GM10847 (cell line): ENCODE data around the gene HMCN2.

Experiments
- POLR2A ChIP-seq: IDR thresholded peaks from 2 replicates; pipeline ENCODE4 v1.6.1; 2011; ENCODE audit not compliant: insufficient read length; ENCODE audit errors: extremely low read depth

Gene HMCN2, protein sequence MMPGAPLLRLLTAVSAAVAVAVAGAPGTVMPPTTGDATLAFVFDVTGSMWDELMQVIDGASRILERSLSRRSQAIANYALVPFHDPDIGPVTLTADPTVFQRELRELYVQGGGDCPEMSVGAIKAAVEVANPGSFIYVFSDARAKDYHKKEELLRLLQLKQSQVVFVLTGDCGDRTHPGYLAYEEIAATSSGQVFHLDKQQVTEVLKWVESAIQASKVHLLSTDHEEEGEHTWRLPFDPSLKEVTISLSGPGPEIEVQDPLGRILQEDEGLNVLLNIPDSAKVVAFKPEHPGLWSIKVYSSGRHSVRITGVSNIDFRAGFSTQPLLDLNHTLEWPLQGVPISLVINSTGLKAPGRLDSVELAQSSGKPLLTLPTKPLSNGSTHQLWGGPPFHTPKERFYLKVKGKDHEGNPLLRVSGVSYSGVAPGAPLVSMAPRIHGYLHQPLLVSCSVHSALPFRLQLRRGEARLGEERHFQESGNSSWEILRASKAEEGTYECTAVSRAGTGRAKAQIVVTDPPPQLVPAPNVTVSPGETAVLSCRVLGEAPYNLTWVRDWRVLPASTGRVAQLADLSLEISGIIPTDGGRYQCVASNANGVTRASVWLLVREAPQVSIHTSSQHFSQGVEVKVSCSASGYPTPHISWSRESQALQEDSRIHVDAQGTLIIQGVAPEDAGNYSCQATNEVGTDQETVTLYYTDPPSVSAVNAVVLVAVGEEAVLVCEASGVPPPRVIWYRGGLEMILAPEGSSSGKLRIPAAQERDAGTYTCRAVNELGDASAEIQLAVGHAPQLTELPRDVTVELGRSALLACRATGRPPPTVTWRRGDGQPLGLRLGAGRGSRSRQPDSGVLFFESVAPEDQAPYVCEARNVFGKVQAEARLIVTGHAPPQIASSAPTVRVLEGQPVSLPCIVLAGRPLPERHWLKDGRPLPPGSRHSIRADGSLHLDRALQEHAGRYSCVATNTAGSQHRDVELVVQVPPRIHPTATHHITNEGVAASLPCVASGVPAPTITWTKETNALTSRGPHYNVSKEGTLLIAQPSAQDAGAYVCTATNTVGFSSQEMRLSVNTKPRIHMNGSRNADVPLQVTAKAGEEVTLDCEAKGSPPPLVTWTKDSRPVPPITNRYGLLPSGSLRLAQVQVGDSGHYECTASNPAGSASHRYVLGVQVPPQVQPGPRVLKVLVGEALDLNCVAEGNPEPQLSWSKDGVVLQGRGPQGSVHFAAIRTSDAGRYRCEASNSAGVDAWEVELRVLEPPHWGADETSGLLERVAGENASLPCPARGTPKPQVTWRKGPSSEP (N-terminal part only)

DNA sequence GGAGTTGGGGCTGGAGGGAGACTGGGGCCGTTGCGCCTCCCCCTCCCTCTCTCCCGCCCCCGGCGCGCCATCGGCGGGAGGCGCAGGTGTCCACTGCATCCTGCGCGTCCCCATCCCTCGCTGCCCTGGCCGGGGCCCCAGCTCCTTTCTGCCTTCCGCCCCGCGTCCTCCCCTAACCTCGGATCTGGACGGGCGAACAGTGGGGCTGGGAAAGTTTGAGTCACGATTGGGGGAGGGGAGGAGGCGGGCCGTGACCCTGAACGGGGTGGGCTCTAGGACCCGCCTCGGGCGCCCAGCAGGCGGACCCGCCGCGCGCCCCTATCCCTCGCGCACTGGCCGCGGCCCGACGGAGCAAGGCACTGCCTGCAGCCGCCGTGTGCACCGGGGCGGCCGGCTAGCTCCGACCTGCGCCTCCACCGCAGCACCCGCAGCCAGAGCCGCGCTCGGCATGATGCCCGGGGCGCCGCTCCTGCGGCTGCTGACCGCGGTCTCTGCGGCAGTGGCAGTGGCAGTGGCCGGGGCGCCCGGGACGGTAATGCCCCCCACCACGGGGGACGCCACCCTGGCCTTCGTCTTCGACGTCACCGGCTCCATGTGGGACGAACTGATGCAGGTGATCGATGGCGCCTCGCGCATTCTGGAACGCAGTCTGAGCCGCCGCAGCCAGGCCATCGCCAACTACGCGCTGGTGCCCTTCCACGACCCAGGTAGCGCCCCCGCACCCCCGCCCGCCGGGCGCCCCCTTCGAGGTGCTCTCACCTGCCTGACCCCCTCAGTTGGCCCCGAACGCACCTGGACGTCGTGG, at the start of gene HMCN2:
HMCN2 (plus strand) TSS at position 330 of the 805 bp plus-strand sequence; CDS start at position 449, 119 bp downstream.
- no peak for TF ChIP-seq POLR2A

DNA sequence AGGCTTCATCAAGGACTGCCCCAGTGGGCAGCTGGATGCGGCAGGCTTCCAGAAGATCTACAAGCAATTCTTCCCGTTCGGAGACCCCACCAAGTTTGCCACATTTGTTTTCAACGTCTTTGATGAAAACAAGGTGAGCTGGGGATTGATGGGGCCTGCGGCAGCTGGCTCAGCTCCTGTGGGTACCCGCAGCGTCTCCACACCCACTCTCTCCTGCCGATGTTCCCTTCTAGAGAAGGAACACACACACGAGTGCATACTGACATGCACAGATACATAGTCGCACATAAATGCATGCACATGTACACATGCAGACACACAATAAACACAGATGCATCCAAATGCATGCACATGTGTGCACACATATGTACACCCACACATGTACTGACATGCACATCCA, 47.7 kb upstream of the HMCN2 start:
- no peak for TF ChIP-seq POLR2A

DNA sequence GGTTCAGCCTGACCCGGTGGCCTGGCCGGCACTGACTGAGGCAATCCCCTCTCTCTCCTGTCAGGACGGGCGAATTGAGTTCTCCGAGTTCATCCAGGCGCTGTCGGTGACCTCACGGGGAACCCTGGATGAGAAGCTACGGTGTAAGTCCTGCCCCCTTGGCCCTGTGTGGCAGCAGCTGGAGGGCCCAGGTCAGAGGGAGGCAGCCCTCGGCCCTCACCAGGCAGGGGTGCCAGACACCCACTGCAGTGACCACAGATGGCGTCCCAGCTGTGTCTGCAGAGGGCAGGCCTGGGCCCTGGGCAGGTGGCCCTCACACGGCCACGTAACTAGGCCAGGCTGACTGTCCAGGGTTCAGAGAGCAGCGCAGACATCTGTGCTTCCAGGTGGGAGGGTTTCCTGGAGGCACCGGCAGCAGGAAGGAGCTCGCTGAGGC, 45.9 kb upstream of the HMCN2 start:
- TF ChIP-seq POLR2A = no peak

DNA sequence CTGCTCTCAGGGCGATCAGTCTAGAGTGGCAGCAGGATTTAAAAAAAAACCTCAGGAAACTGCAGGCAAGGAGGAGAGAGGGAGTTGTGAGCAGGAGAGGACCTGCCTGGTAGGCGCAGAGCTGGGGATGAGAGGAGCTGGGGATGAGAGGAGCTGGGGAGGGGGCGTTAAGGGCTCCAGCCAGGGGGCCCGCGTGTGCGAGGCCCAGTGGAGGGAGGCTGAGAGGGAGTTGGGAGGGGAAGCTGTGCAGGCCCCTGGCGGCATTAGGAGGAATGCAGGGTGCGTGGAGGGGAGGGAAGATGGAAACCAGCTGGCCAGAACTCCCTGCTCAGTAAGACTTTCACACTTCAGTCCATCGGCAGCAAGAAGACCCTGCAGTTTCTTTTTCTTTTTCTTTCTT, 45.2 kb upstream of the HMCN2 start:
- no peak for TF ChIP-seq POLR2A

DNA sequence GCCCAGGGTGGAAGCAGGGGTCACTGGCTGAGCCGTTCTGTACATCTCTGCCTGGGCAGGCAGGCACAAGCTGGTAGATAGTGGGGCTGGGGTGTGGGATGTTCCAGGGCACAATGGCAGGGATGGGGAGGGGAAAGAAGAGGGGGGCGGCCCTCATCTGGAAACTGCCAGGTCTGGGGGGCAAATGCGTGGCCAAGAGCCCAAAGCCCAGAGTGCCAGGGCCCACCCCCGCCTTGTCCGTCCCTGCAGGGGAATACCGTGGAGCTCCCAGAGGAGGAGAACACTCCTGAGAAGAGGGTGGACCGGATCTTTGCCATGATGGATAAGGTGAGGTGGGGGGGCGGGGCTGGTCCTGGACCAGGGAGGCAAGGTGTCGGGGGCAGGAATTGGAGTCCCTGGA, 42.7 kb upstream of the HMCN2 start:
- no peak for TF ChIP-seq POLR2A

DNA sequence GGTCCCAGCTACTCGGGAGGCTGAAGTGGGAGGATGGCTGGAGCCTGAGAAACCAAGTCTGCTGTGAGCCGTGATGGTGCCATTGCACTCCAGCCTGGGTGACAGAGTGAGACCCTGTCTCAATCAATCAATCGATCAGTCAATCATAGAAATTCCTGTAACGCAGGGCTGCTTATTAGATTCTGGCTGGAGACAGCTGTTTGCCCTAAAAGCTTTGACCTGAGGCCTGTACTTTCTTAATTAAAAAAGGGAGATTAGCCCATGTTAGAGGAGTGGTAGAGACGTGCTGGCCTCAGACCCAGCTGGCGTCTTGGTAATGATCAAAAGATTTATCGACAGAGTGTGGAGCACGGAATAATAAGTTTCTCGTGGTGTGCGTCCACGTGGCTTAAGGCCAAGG, 40.5 kb upstream of the HMCN2 start:
- TF ChIP-seq POLR2A = no peak

DNA sequence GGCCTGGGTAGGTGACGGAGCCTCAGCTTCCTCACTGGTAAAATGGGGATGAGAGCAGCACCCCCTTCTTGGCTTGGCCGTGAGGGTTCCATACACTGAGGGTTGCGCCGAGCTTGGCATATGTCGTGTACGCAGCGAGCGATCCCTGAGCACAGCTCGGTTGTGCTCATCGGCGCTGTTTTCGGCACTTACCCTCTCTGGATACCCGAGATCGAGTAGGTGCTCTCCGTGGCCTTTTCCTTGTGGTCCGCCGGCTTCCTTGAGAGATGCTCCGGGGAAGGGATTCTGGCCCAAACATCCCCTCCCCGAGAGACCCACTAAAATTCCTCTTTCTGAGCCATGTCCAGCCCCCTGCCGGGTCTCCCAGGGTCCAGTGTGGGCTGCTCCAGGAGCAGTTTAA, 40.0 kb upstream of the HMCN2 start:
- no peak for TF ChIP-seq POLR2A

DNA sequence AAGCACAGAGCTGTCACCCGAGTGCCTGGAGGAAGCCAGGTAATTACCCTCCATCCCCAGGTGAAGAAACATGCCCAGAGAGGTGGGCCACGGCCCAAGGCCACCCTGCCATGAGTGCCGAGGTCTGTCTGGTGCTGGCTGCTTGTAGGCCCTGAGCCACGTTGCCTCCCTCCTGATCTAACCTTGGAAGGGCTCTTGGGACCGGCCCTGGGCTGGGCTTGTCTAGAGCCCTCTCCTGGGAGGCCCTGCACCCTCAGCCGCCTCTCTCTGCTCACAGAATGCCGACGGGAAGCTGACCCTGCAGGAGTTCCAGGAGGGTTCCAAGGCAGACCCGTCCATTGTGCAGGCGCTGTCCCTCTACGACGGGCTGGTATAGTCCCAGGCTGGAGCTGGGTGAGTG, 39.4 kb upstream of the HMCN2 start:
- TF ChIP-seq POLR2A = no peak

DNA sequence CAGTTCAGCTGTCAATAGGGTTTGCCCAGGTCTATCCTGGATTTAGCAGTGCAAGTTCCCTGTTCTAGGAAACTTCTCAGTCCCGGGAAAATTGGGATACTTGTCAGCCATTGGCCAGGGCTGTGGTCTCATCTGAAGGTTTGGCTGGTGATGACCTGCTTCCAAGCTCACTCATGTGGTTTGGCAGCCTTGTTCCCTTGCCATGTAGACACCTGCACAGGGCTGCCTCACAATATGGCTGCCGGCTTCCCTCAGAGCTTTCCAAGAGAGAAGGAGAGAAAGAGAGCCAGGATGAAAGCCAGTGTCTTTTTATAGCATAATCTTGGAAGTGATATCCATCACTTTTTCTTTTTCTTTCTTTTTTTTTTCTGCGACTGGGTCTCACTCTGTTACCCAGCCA, 37.7 kb upstream of the HMCN2 start:
- no peak for TF ChIP-seq POLR2A

DNA sequence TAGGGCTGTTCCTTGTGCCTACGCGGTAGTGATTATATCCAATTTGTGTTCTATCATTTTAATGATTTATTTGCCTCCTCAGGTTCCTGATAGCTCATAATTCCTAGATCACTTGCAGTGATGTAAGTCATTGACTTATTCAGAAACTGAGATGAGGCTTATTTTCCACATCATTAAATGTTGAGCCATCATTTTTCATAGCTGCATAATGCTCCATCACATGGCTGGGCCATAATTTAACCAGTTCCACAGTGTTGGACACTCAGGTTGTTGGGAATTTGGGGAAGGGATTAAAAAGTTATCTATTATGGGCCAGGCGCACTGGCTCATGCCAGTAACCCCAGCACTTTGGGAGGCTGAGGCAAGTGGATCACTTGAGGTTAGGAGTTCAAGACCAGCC, 35.8 kb upstream of the HMCN2 start:
- TF ChIP-seq POLR2A = no peak

DNA sequence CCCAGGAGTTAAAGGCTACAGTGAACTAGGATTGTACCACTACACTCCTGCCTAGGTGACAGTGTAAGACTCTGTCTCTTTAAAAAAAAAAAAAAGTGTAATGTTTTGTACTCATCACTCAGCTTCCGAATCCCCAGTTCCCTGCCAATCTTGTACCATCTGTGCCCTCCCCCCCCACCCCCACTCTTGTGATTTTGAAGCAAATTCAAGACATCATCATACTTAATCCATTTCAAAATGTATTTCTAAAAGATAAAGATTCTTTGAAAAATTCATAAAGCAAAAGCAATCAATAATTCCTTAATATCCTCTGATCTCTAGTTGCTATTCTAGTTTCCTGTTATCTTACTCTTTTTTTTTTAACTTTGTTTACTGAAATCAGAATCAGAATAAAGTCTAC, 34.9 kb upstream of the HMCN2 start:
- TF ChIP-seq POLR2A = no peak

DNA sequence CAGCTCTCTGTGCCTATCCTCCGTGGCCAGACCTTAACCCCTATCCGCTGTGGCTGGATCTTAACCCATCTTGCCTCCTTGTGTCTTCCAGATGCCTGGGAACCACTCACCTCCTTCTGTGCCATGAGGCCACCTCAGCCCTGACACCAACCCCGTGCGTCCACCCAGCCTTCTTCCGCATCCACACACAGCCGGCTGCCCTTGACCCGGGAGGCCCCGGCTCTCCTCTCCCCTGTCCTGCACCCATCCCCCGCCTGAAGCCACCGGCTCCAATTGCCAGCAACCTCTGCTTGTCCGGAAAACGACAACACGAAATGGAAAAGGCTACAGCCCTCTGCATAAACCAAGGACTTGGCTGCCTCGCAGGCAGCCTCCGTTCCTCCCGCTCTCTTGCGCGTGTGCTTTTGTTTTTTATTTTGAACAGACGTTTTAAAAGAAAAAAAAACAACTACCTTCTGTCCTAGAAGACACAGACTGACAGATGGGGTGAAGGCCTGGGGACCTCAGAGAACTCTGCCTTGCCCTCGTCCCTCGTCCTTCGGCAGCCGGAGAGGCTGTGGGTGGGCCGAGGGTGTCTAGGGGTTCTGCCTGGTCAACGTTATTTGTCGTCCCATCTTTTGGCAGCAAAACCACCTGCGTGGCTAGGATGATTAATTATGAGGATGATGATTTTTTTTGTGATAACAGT, 32.5 kb upstream of the HMCN2 start:
- TF ChIP-seq POLR2A = no peak

DNA sequence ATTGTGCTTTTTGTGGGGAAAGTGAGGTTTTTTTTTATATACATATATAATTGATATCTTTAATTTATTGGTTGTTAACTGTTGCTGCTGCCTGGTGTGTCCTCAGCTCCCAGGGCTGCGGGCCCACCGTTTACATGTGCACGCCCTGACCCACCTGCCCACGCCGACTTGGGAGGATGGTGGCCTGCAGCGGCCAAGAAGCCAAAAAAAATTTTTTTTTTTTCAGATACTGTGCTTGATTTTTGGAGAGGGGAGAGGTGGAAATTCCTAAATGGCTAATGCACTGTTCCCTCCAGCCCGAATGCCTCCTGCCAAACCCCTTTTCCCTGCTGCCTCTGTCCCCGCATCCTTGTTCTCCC, 32.0 kb upstream of the HMCN2 start:
- no peak for TF ChIP-seq POLR2A
